Activated T-helper 9 cell treated with anti-CD3 and anti-CD28 coated beads, Interleukin-2, amount 50 U/mL, for 16 hours (primary cell): ENCODE results near the gene DNASE1L1.

Experiments used
- DNase-seq: peaks from one replicate; pipeline ENCODE4 v3.0.0-alpha.2; 2020; ENCODE audit warnings: low read depth

The DNASE1L1 gene

DNA sequence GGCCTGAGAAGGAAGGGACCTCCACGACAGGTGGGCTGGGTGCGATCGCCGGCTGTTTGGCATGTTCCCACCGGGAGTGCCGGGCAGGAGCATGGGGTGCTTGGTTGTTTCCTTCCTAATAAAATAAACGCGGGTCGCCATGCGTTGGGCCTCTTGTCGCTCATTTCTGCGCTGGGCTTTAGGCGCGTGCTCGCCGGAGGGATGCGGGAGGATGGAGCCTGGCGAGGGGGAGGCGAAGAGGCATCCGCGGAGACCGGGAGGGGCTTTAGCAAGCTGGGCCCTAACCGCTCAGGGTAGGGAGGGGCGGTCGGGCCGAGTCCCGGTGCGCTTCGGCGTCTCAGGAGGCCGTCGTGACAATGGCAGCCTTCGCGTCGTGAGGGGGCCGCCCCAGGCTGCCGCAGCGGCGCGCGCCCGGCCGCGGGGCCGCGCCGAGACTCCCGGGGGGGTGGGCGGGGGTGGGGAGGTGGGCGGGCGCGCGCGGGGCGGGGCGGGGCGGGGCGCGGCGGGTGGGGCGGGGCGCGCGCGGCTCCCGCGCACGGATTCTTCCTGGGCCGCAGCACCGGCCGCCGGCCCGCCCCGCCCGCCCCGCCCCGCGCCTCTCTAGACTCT is 27.4 kb upstream of the DNASE1L1 start:
- peak; percentile 46 for DNase-seq

GRCh38 chrX:154435171-154435733 is 26.2 kb upstream of the DNASE1L1 start:
- DNase-seq, result no peak

DNA sequence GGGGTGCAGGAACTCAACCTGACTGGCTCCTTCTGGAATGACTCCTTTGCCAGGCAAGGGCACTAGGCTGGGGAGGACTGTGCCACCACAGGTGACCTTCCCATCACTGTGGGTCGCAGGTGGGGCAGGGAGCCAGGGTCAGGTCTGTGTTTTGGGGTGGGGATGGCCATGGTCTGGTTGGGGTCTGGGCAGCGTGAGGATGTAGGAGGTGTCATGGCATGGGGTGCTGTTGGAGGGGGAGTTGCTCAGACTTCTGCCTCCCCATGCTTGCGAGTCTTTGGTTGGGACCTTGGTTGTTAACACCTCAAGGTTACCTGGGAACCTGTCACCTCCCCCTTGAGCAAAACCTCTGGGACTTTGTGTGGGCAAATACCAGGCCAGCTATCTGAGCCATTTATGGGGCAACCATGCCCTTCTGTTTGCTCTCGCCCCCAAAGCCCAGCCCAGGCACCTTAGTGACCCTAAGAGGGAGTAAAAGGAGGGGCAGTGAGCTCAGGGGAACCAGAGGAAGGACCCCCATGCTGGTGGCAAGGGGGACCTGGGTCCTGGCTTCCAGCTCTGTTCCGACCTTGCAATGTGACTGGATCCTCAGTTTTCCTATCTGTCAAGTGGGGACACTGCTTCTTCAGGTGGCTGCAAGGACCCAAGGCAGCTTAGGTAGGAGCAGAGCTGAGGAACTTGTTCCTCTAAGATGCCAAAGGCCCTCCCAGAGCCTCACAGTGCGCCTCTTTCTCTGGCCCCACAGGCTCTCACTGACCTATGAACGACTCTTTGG is 25.5 kb upstream of the DNASE1L1 start:
- DNase-seq, result no peak

DNA sequence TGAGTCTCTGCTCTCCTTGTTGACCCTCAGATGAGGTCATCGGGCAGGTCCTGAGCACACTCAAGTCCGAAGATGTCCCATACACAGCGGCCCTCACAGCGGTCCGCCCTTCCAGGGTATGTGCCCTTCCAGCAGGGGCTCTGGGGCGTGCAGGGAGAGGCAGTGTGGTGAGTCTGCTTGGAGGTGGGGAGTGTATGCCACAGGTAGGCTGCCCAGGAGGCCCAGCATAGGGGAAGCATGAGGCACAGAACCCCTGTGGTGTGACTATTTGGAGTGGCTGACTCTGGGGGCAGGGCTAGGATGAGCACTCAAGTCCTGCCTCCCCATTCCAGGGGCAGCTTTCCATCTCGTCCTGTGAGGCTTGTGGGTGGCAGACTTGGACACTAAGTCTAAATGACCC is 24.6 kb upstream of the DNASE1L1 start:
- DNase-seq, result no peak

DNA sequence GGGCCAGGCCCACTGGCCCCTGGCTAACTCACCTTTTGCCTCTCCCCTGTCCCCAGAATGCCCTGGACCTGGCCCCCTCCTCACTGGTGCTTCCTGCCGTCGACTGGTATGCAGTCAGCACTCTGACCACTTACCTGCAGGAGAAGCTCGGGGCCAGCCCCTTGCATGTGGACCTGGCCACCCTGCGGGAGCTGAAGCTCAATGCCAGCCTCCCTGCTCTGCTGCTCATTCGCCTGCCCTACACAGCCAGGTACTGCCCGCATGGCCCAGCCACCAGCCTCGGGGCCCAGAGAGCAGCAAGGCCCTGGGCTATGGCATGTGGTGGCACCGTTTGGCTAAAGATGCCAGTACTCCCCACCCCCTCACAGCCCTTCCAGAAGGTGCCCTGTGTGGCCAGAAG is 23.2 kb upstream of the DNASE1L1 start:
- DNase-seq, result no peak

DNA sequence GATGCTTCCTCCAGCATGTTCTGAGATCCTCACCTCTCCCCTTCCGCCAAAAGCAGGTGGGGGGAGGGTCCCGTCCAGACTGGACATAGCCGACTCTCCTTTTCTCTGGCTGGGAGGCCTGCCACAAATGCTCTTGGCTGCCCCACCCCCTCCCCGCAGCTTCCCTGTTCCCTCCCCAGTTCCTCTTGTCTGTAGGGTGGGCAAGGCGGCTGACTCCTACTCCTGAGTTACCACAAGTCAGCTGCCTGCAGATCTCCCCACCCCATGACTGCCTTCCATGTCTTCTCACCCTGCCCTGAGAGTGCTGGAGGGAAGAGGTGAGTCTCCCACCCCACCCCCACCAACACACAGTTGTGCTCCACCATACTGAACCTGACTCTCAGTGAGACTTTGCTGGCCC is 22.3 kb upstream of the DNASE1L1 start:
- no peak for DNase-seq

DNA sequence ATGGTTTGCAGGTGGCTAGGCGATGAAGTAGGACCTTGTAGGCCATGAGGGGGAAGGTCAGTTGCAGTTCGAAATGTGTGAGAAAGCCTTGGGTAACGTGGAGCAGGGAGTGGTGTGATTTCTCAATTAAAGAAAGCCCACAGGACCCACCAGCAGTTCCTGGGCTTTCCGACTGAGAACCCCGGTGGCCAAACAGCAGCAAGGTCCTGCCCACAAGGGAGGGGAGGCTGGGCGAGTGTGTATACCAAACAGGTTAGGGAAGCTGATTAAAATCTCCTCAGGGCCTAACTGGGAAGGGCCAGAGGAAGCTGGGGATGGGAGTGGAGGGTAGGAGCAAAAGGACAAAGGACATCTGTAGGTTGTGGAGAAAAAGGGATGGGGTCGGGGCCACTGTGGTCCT is 21.9 kb upstream of the DNASE1L1 start:
- no peak for DNase-seq

DNA sequence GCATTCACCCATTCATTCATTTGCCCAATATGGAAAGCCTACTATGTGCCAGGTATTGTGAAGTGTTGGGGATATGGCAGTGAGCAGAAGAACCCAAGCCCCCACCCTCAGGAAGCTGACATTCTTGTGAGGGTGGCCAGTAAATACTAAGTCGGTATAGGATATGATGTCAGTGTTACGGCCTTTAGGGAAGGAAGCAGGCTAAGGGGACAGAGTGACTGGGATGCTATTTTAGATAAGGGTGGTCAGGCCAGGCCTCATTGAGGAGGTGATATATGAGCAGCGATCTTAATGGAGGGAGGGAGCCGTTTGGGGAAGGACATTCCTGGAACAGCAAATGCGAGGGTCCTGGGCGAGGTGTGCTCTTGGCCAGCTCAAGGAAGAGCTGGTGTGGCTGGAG is 21.4 kb upstream of the DNASE1L1 start:
- no peak for DNase-seq

DNA sequence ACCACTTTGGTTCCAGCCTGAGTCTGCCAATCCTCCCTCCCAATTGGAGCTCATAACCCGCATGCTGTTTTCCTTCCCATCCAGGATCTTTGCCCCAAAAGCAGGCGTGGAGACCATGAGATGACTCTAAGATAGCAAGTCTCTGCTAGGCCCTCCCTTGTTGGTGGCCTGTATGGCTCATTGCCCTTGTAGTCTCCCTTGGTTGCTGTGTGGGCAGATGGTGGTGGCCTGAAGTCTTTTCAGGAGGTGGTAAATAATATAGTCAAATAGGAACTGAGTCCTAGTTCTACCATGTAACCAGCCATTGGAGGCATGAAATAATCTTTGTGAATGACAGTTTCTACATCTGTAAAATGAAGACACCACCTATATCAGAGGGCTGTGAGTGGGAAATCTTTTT is 20.7 kb upstream of the DNASE1L1 start:
- no peak for DNase-seq

- DNase-seq, result peak; percentile 83
These were observed 19.4 kb upstream of the DNASE1L1 start, which contains the start of gene ATP6AP1 for GRCh38 chrX:154428176-154429171. TSS of gene ATP6AP1 (plus strand) at chrX:154428677. CDS start at chrX:154428693, 16 bp downstream.

- DNase-seq, result no peak
These were observed 18.1 kb upstream of the DNASE1L1 start for GRCh38 chrX:154426916-154427770.

- DNase-seq, result no peak
These were observed 11.3 kb upstream of the DNASE1L1 start for GRCh38 chrX:154420402-154420756.

DNA sequence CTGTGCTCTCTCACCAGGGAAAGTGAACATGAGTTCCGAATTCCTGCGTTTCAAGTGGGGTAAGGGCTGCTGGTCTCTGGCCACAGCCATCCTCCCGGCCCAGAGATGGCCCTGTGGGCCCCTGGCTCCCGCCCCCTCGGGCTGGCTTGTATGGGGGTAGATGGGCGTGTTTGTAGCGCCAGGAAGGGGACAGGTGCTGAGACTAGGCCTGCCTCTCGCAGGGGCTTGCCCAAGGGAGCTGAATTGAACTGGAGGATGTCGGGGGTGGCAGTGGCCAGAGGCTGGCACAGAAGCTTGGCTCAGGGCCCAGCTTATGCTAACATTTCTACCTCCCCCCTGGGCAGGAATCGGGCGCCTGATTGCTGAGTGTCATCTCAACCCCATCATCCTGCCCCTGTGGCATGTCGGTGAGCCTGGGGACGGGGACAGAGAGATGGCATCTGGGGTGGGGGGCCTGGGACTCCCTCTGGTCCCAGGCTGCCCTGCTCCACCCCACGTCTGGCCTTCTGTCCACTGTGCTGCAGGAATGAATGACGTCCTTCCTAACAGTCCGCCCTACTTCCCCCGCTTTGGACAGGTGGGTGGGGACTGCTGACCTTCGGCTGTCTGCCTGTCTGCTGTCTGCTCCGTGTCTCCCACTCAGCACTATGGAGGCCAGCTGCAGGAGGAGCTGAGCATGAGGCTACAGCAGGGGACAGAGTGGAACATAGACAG is 10.8 kb upstream of the DNASE1L1 start:
- DNase-seq, result no peak

DNA sequence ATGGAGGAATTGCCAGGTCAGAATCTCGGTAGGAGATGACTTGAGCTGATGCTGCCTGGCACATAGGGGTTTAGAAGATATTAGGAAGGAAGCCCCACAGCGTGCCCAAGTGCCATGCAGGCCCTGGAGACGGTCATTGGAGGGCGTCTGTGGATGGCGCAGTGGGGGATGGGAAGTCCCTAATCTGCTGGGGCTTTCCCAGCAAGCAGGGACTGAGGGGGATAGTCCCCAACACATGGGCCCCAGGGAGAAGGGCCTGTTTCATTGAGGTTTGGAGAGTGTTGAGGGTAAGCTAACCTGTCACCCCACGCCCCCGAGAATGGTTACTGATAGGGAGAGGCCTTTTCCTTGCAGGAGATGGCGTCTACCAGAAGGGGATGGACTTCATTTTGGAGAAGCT is 10.1 kb upstream of the DNASE1L1 start:
- no peak for DNase-seq

DNA sequence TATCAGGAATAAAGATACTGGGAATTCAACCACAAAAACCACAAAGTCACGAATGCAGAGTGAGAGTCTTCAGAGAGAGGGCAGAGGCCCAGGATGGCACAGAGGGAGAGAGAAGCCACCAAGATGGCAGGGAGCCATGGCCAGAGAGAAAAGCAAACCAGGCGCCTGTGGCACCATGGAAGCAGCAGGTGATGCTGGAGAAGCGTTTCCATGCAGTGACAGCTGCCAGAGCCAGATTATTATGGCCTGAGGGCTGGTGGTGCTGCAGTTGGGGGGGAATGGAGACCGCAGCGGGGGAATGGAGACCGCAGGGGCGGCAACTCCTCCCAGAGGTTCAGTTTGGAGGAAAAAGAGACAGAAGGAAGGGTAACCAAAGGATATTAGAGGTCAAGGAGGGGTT is 8.1 kb upstream of the DNASE1L1 start:
- DNase-seq, result no peak

GRCh38 chrX:154413142-154413541 is 4.1 kb upstream of the DNASE1L1 start:
- DNase-seq, result no peak

GRCh38 chrX:154412468-154412867 is 3.4 kb upstream of the DNASE1L1 start:
- no peak for DNase-seq

GRCh38 chrX:154411981-154412340 is 2.9 kb upstream of the DNASE1L1 start:
- peak; percentile 34 for DNase-seq

GRCh38 chrX:154408659-154409221 is 314 bp downstream of the DNASE1L1 start:
- no peak for DNase-seq

DNA sequence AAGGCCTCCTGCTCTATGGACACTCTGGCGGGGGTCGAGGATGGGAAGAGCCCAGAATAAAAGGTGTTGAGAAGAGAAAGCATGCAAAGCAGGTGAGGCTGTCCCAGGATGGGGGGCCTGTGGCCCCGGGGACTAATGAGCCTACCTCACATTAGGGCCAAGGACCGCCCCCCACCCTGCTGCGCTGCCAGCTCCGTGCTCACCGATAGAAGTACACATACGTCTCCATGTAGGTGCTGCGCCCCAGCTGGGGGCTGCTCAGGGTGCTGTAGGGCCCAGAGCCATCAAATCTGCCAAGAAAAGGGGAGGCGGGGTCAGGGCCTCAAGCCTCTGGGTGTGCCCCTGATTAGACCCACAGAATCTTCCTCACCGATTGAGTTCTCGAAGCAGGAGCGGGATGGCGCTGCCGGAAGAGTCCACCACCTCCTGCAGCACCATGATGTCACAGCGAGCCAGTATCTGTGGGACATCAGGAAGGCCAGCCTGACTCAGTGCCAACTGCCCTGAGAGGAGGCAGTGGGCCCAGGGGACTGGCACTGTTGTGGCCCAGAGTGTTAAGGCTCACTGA is 4.3 kb downstream of the DNASE1L1 start:
- DNase-seq, result no peak
